Right cardiac atrium (tissue), 5 donors: Measurements from ENCODE around the gene PDSS2. TPM values are rescaled to one million over a fixed set of nuclear protein-coding genes. Genes with fewer than 3 reads are reported as not detected.
"Not testable (repeated sequence)": the region's sequence is repeated elsewhere in the genome, so short reads cannot be mapped to it uniquely, and the experiment has no call there.

Source experiments
- ATAC-seq, 2 donors: fragments of 200-7000 bp; cut with Tn5 transposase; one replicate each; pipeline versions ENCODE4 v1.8.0 to v1.9.1; 2020; ENCODE audit warnings: moderate library complexity in 2 of 2, mild to moderate bottlenecking in 1 of 2
- DNase-seq, 3 donors: peaks; one replicate each; pipeline ENCODE4 v3.0.0-alpha.2; 2020
- H3K27ac ChIP-seq: one replicate; pipeline ENCODE4 v1.5.1; 2013; ENCODE audit warnings: mild to moderate bottlenecking, low read length, control low read depth, moderate library complexity
- H3K27me3 ChIP-seq: one replicate; pipeline ENCODE4 v1.6.1; 2013; ENCODE audit not compliant: control insufficient read depth, insufficient read depth
- H3K4me1 ChIP-seq: one replicate; pipeline ENCODE4 v1.6.1; 2013; ENCODE audit warnings: low read length; ENCODE audit not compliant: control insufficient read depth, insufficient read depth
- H3K4me3 ChIP-seq: one replicate; pipeline ENCODE4 v1.5.1; 2013; ENCODE audit warnings: low read length, control low read depth
- H3K9me3 ChIP-seq: one replicate; pipeline ENCODE4 v1.6.1; 2013; ENCODE audit warnings: low read length; ENCODE audit not compliant: control insufficient read depth
- WGBS: extraction: QIAGEN DNeasy Blood & Tissue Kit; methylation state at CpG from one replicate; pipeline ENCODE4 v1.1.7; 2013; 5-methylcytosine and 5-hydroxymethylcytosine counted together
- intact Hi-C, 4 donors: fragments of 100-400 bp; cut with DNase I; formaldehyde crosslinking; loops; one replicate each; pipeline versions ENCODE4 v1.11.0 to v1.14.0; 2022 to 2023
- polyA plus RNA-seq: library from polyadenylated mRNA; stranded (reverse); fragments of 200-250 nt; gene quantifications from one replicate; pipeline ENCODE4 v1.2.3, GENCODE V29; 2013
- total RNA-seq, 4 donors: library from RNA; stranded (reverse); fragmentation: NEBNext Ultra II Directional; extraction: Animal tissue kit (Norgen Biotek cat#: 25700); gene quantifications; one replicate each; pipeline ENCODE4 v1.2.1, GENCODE V29; 2021
- donor health status: healthy with polysubstance abuse.
- donor health status: DM: no; HTN: yes; CAD: no.
- donor health status: DM: no; HTN: no; CAD: no.
- donor health status: DM: no; HTN: yes; CAD: no; lungs with severe emphysema.
- donor health status: DM: yes; HTN: yes; CAD: no.

Gene PDSS2
- total and polyA plus RNA-seq, 5 donors = 10.0 to 15.5 (median 13.6) TPM

DNA sequence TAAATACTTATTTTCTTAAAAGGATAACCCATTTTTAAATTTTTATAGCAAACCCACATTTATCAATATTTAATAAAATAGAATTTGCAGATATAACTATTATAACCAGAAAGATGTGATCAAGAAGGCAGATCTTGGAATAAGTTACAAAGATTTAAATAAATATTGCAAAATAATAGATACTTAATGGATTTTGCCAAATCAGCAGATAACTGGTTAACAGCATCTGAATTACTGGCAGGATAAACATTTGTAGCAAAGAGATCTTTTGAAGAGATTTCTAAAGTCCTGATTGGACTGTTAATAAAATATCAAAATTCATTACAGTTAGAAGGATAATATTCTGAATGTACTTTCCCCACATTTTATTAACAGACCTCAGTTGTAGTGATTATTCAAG lies 144.2 kb downstream of the PDSS2 start:
- DNase-seq (no peak), ATAC-seq (no peak)
- H3K27me3 ChIP-seq = no peaks in the 10 kb centered on the region
- H3K9me3 ChIP-seq = no peaks in the 10 kb centered on the region
- H3K27ac ChIP-seq = no peak overlapping the region
- intact Hi-C loops = loop anchor here in 1 of 4 donors (10.0 kb wide), 1 partner anchor 390 kb away; no protein-coding TSS in a partner anchor
- no peaks in the 10 kb centered on the region for H3K4me1 ChIP-seq
- H3K4me3 ChIP-seq = no peak overlapping the region

DNA sequence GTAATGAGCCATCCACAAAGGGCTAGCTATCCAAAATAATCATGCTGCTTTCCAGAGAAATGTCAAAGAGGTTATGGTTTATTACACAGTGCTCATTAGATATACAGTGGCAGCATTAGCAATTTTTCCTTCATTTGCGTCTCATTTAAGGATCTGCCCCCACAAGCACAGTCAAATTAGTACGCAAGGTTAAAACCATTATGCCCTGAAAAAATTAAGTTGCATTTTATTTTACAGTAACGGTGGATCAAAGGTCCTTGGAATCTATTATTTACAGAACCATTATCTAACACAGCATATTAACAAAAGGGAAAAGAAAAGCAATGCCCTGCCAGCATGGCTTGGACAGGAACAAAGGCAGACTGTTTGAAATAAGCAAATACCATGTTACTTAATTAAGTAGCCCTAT lies 144.8 kb downstream of the PDSS2 start:
- Histone ChIP-seq H3K27me3 (no peaks in the 10 kb centered on the region), H3K4me3 (no peak overlapping the region), H3K9me3 (no peaks in the 10 kb centered on the region), H3K27ac (no peak overlapping the region), H3K4me1 (no peaks in the 10 kb centered on the region)
- no peak for DNase-seq
- no peak for ATAC-seq
- intact Hi-C loops = loop anchor here in 1 of 4 donors (10.0 kb wide), 1 partner anchor 390 kb away; no protein-coding TSS in a partner anchor
- 71% methylated on average over 3 of the region's 3 CpGs for WGBS

DNA sequence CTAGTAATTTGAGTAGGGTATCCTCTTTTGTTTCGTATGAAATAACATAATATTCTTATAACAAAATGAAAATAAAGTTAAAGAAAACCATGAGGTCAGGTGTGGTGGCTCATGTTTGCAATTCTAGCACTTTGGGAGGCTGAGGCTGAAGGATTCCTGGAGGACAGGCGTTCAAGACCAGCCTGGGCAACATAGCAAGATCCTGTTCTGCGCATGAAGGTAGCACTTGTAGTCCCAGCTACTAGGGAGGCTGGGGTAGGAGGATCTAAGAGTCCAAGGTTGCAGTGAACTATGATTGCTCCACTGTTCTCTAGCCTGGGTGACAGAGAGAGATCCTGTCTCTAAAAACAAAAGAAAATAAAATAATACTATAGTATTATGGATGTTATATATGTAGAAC lies 145.6 kb downstream of the PDSS2 start:
- no peak for ATAC-seq

DNA sequence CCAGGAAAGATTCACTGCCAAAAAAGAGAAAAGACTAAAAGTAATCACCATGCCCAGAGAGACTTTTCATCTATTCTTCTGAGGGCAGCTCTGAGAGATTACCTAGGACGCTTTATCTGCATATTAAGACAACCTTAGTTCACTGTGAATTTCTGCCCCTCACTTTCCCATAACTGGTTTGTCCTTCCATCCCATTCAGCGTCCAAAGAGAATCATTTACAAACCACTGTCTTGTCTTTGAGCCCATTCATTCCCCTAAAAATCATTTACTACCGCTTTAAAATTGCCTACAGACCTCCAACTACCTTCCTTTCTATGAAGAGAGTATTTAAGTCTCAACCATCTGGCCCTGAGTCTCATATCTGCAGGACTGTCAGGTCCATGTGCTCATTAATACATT lies 149.0 kb downstream of the PDSS2 start:
- Histone ChIP-seq H3K27ac (no peak overlapping the region), H3K9me3 (no peaks in the 10 kb centered on the region), H3K4me3 (no peak overlapping the region), H3K4me1 (no peaks in the 10 kb centered on the region), H3K27me3 (no peaks in the 10 kb centered on the region)
- no peak for DNase-seq
- intact Hi-C loops = loop anchor here in 1 of 4 donors (10.0 kb wide), 1 partner anchor 394 kb away; no protein-coding TSS in a partner anchor
- 97% methylated on average over 3 of the region's 3 CpGs for WGBS
- ATAC-seq = no peak

More for the DNA sequence above, 145.6 kb downstream of the PDSS2 start:
- intact Hi-C loops = loop anchor here in 1 of 4 donors (10.0 kb wide), 1 partner anchor 391 kb away; no protein-coding TSS in a partner anchor
- H3K27me3 ChIP-seq = no peaks in the 10 kb centered on the region
- H3K27ac ChIP-seq = no peak overlapping the region
- H3K4me3 ChIP-seq = no peak overlapping the region
- DNase-seq = no peak
- no peaks in the 10 kb centered on the region for H3K4me1 ChIP-seq
- WGBS = 96% methylated on average over 3 of the region's 3 CpGs
- no peaks in the 10 kb centered on the region for H3K9me3 ChIP-seq

DNA sequence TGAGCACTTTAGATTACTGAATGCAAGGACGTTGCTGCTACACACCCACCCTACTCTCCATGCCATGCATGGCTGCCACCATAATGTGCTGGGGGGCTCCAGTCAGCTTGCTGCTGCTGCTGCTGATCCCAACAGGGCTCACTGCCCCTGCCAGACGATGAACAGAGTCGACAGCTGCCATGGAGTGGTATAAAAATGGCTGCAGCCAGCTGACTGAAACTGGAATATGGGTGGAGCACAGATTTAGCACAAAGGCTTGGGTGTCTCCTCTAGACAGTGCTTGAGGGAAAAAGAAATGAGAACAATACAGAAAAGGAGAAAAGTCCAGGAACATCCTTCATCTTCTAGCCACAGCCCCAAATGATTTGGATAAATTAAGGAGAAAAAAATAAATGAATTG lies 150.7 kb downstream of the PDSS2 start:
- Histone ChIP-seq H3K27me3 (no peaks in the 10 kb centered on the region), H3K4me1 (no peaks in the 10 kb centered on the region), H3K9me3 (no peaks in the 10 kb centered on the region), H3K4me3 (no peak overlapping the region), H3K27ac (no peak overlapping the region)
- ATAC-seq (no peak), DNase-seq (no peak)
- 82% methylated on average over 3 of the region's 3 CpGs for WGBS
- intact Hi-C loops = no loop called here

DNA sequence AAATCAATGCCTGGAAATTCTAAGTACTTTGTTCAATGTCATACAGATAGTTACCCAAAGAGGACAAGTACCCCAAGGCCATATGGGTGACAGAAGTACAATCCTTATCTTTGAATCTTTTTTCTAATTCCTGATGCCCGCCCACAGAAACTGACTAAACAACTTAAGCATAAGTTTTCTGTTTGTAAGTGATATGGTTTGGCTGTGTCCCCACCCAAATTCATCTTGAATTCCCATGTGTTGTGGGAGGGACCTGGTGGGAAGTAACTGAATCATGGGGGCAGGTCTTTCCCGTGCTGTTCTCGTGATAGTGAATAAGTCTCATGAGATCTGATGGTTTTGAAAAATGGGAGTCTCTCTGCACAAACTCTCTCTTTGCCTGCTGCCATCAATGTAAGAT lies 153.4 kb downstream of the PDSS2 start:
- WGBS = 75% methylated on average over 3 of the region's 3 CpGs
- H3K27me3 ChIP-seq, H3K4me1 ChIP-seq, H3K4me3 ChIP-seq, intact Hi-C loops, ATAC-seq, DNase-seq, H3K9me3 ChIP-seq, H3K27ac ChIP-seq: not testable (repeated sequence)

DNA sequence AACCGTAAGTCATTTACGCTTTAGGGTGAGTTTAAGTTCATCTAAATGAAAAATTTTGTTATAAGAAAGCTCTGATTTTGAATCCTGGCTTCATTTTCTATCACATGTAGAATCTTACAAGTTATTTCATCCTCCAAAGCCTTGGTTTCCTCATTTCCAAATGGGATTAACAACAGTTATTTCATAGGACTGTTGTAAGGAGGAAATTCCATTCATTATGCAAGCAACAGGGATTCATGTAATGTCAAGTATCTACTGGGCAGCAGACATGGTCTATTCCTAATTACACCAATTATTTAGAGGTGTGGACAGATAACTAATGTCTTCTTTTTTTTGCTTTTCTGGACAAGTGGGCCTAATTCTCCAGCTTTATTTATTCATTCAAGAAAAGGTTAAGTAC lies 154.0 kb downstream of the PDSS2 start:
- intact Hi-C loops = no loop called here
- no peak overlapping the region for H3K27ac ChIP-seq
- H3K9me3 ChIP-seq = no peaks in the 10 kb centered on the region
- H3K4me3 ChIP-seq = no peak overlapping the region
- ATAC-seq = no peak
- WGBS = 94% methylated on average over 2 of the region's 2 CpGs
- no peaks in the 10 kb centered on the region for H3K4me1 ChIP-seq
- no peak for DNase-seq
- no peaks in the 10 kb centered on the region for H3K27me3 ChIP-seq

DNA sequence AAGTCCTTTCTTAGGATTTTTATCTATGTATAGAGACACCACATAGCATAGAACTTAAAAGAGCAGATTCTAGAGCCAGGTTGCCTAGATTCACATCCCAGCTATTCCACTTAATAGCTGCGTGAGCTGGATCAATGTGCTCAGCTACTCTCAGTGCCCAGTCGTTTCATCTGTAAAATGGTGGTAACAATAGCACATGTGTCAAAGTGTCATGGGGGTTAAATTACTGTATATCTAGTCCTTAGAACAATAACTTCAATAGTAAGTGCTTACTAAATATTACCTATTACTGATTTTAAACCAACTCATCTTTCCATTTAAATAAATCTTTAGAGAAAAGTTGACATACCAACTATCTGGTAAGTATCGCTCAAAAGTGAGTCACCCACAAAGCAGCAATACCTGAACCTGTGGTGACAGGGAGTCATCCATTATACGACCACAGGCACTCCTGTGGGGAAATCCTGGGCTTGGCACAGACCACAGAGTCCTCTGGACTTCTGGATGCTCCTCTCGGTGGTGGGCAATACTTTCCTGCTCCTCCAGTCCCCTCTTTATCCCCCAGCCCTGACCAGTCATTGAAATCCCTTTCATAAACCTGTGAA lies 154.8 kb downstream of the PDSS2 start:
- Histone ChIP-seq H3K27ac (no peak overlapping the region), H3K4me3 (no peak overlapping the region), H3K9me3 (no peaks in the 10 kb centered on the region), H3K27me3 (no peaks in the 10 kb centered on the region), H3K4me1 (no peaks in the 10 kb centered on the region)
- WGBS = 93% methylated on average over 5 of the region's 5 CpGs
- DNase-seq (no peak), ATAC-seq (no peak)
- intact Hi-C loops = no loop called here

DNA sequence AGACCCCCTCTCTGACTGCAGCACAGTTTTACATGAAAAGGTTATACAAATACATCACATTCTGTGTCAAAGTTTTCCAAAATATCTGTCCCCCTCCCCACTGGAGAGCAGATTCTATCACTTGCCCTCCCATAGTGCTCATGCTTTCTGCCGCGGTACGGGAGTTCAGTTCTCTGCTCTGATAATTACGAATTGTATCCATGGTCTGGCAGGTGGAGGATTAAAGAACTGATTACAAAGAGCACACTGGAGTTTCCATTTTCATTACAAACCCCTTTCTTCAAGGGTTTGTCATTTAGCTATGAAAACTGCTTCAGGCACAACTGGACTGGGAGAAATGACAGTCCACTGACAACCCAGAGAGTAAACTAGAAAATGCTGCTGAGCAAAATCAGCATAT lies 166.0 kb downstream of the PDSS2 start:
- ATAC-seq = no peak
- intact Hi-C loops = no loop called here
- no peak overlapping the region for H3K4me3 ChIP-seq

DNA sequence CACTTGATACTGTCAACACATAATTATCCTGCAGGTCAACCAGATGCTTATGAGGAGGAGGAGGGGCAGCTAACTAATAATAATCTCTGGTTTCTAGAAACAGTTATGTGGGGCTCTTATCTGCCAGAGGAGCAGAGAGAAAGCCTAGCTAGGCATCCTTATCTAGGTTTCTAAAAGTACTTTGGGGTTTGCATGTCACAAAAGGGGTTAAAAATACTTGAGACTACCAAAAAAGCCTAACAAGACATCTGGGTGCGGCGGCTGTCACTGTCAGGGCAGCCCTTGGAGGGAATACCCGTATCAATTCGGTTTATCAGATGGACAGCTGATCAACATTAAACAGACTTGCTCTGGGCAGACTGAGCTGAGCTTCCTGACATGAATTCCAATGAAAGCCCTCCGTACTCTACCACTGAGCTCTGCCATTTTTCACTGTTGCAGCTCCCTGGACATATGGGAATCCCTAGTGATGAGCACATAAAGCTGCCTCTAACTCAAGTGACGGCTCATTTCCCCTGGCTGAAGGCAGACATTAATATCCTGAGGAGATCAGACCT lies 166.6 kb downstream of the PDSS2 start:
- no peaks in the 10 kb centered on the region for H3K9me3 ChIP-seq
- H3K27ac ChIP-seq = no peak overlapping the region
- intact Hi-C loops = no loop called here
- DNase-seq (no peak), ATAC-seq (no peak)
- H3K27me3 ChIP-seq = no peaks in the 10 kb centered on the region
- no peak overlapping the region for H3K4me3 ChIP-seq
- peaks cover 3% of the 10 kb centered on the region for H3K4me1 ChIP-seq
- 43% methylated on average over 6 of the region's 6 CpGs for WGBS

More for the DNA sequence above, 166.0 kb downstream of the PDSS2 start:
- Histone ChIP-seq H3K4me1 (peaks cover 3% of the 10 kb centered on the region), H3K27ac (no peak overlapping the region), H3K27me3 (no peaks in the 10 kb centered on the region), H3K9me3 (no peaks in the 10 kb centered on the region)
- WGBS = 51% methylated on average over 4 of the region's 4 CpGs
- DNase-seq = no peak

DNA sequence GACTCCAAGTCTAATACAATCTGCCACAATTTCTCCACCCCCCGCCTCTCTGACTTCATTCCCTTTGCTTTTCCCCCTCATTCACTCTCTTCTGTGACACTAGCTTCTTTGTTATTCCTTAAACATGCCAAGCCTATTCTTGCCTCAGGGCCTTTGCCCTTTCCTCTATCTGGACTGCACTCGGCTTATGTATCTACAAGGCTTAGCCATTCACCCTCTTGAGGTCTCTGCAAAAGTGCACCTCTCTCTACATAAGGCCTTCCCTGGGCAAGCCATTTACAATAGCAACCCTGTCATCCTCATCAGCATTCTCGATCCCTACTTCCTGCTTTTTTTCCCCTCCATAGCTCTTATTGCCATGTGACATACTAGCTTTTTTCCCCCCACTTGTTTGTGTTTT lies 168.9 kb downstream of the PDSS2 start:
- Histone ChIP-seq H3K4me1 (peaks cover 3% of the 10 kb centered on the region), H3K9me3 (no peaks in the 10 kb centered on the region), H3K27ac (no peak overlapping the region), H3K27me3 (no peaks in the 10 kb centered on the region), H3K4me3 (no peak overlapping the region)
- intact Hi-C loops = no loop called here
- DNase-seq = no peak
- 88% methylated on average over 3 of the region's 3 CpGs for WGBS
- ATAC-seq = no peak
